Caco-2 (cell line): Measurements from ENCODE around the gene RGS6. TPM values are rescaled to one million over a fixed set of nuclear protein-coding genes. Genes with fewer than 3 reads are reported as not detected.

Source experiments
- BruUV-seq: library from RNA; stranded (reverse); fragments of 400-500 nt; replicated peaks from 2 replicates; lab custom pipeline; 2021; lab: Mats Ljungman, UMichigan
- CTCF ChIA-PET: fragments of 300-600 bp; sonication (Branson Sonifier 250); formaldehyde crosslinking; loops from one replicate; lab custom pipeline; 2022; ENCODE audit warnings: antibody characterized with exemption; lab: Charles Lee
- POLR2A ChIA-PET: fragments of 300-600 bp; sonication (Branson Sonifier 250); formaldehyde crosslinking; loops from one replicate; lab custom pipeline; 2022; ENCODE audit warnings: antibody characterized with exemption; lab: Charles Lee
- DNase-seq, 2 experiments: peaks; one replicate each; pipeline versions ENCODE4 v3.0.0 to v3.0.0-alpha.2; 2020 to 2022
- H3K27me3 ChIP-seq: replicated peaks from 2 replicates; pipeline ENCODE4 v1.6.0; 2011; ENCODE audit warnings: low read length; ENCODE audit not compliant: control insufficient read depth, insufficient read depth
- H3K36me3 ChIP-seq: 2 replicates; pipeline ENCODE4 v1.5.1; 2011; ENCODE audit warnings: low read length; ENCODE audit not compliant: control insufficient read depth, insufficient read depth
- H3K4me1 ChIP-seq: fragments of 250-450 bp; sonication (Bioruptor Pico); 2 replicates; pipeline ENCODE4 v1.5.1; 2020; ENCODE audit warnings: mild to moderate bottlenecking
- H3K4me3 ChIP-seq: 2 replicates; pipeline ENCODE4 v1.5.1; 2011; ENCODE audit warnings: low read depth, mild to moderate bottlenecking, control low read depth, low read length
- H3K9me3 ChIP-seq: fragments of 250-450 bp; sonication (Bioruptor Pico); 2 replicates; pipeline ENCODE4 v1.5.1; 2020; ENCODE audit warnings: mild to moderate bottlenecking, moderate library complexity
- H3K27ac Mint-ChIP-seq: one replicate; pipeline ENCODE4 v1.8.0; 2022; ENCODE audit warnings: mixed read lengths; ENCODE audit not compliant: unreplicated experiment
- H3K27me3 Mint-ChIP-seq: one replicate; pipeline ENCODE4 v1.8.0; 2022; ENCODE audit warnings: mixed read lengths; ENCODE audit not compliant: insufficient read depth, unreplicated experiment
- H3K36me3 Mint-ChIP-seq: one replicate; pipeline ENCODE4 v1.8.0; 2022; ENCODE audit warnings: mild to moderate bottlenecking, mixed read lengths; ENCODE audit not compliant: insufficient read depth, unreplicated experiment
- H3K4me1 Mint-ChIP-seq: one replicate; pipeline ENCODE4 v1.8.0; 2022; ENCODE audit warnings: low read depth, mixed read lengths; ENCODE audit not compliant: unreplicated experiment
- H3K4me3 Mint-ChIP-seq: one replicate; pipeline ENCODE4 v1.8.0; 2022; ENCODE audit warnings: mild to moderate bottlenecking, moderate library complexity, mixed read lengths; ENCODE audit not compliant: unreplicated experiment
- H3K9me3 Mint-ChIP-seq: one replicate; pipeline ENCODE4 v1.8.0; 2022; ENCODE audit warnings: mixed read lengths; ENCODE audit not compliant: unreplicated experiment
- intact Hi-C: fragments of 100-400 bp; cut with micrococcal nuclease; formaldehyde crosslinking; loops from one replicate; pipeline ENCODE4 v1.10.0; 2022; ENCODE audit not compliant: unreplicated experiment
- total RNA-seq: library from RNA; stranded (reverse); gene quantifications from 2 replicates; pipeline ENCODE4 v1.2.3, GENCODE V29; 2022
- TF ChIP-seq, protein P1 (sequence below), 2 experiments: fragments of 200-600 bp in 1 of 2; IDR thresholded peaks; 1 replicate in 1 of 2; 2 replicates in 1 of 2; pipeline versions ENCODE4 v1.5.1 to v1.8.0; 2011 to 2022; ENCODE audit warnings: antibody characterized with exemption in 1 of 2, control low read depth in 1 of 2, inconsistent platforms in 1 of 2, low read depth in 1 of 2, low read length in 1 of 2, mild to moderate bottlenecking in 1 of 2, moderate library complexity in 1 of 2; ENCODE audit not compliant: insufficient read depth in 1 of 2, severe bottlenecking in 1 of 2, unreplicated experiment in 1 of 2

The RGS6 gene
- total RNA-seq, 1 experiment from 2014 or later, result not detected

DNA sequence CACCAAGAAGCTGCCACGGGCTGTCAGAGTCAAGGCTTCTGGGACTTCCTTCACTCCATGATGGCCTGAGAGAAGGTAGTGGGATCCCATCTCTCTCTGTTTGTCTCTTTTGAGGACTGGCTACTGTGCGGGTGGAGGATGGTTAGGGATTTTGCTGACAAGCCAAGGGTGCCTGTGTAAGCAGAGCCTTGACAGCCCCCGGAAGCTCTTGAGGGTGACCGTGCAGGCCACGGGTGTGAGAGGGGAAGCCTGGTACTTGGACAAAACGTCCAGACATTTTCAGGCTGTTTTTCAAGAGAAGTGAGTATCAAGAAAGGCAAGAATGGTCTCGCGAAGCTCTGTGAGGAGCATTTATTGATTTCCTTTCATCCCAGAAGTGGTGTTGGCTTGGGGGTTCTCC lies 609.3 kb downstream of the RGS6 start:
- Histone ChIP-seq H3K4me3 (no peak overlapping the region), H3K36me3 (no peaks in the 10 kb centered on the region), H3K27me3 (no peaks in the 10 kb centered on the region; the same call in 1 of the 2 replicates), H3K9me3 (no peaks in the 10 kb centered on the region), H3K4me1 (no peaks in the 10 kb centered on the region)
- intact Hi-C loops, result no loop called here
- no TSS peak for BruUV-seq
- ChIA-PET POLR2A (no interaction called here), CTCF (no interaction called here)
- H3K4me3 Mint-ChIP-seq, result no peak overlapping the region
- DNase-seq, result no peak
- H3K9me3 Mint-ChIP-seq, result no peaks in the 10 kb centered on the region
- peaks cover 28% of the 10 kb centered on the region for H3K27me3 Mint-ChIP-seq
- H3K4me1 Mint-ChIP-seq, result no peaks in the 10 kb centered on the region
- H3K27ac Mint-ChIP-seq, result no peak overlapping the region
- no peaks in the 10 kb centered on the region for H3K36me3 Mint-ChIP-seq
- TF ChIP-seq, protein P1, sequence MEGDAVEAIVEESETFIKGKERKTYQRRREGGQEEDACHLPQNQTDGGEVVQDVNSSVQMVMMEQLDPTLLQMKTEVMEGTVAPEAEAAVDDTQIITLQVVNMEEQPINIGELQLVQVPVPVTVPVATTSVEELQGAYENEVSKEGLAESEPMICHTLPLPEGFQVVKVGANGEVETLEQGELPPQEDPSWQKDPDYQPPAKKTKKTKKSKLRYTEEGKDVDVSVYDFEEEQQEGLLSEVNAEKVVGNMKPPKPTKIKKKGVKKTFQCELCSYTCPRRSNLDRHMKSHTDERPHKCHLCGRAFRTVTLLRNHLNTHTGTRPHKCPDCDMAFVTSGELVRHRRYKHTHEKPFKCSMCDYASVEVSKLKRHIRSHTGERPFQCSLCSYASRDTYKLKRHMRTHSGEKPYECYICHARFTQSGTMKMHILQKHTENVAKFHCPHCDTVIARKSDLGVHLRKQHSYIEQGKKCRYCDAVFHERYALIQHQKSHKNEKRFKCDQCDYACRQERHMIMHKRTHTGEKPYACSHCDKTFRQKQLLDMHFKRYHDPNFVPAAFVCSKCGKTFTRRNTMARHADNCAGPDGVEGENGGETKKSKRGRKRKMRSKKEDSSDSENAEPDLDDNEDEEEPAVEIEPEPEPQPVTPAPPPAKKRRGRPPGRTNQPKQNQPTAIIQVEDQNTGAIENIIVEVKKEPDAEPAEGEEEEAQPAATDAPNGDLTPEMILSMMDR (IDR thresholded peaks at IDR 0.05; ENCODE audit: insufficient read depth in 1 of 2, low read depth in 1 of 2, low read length in 1 of 2, severe bottlenecking in 1 of 2, unreplicated experiment in 1 of 2), result no peak

DNA sequence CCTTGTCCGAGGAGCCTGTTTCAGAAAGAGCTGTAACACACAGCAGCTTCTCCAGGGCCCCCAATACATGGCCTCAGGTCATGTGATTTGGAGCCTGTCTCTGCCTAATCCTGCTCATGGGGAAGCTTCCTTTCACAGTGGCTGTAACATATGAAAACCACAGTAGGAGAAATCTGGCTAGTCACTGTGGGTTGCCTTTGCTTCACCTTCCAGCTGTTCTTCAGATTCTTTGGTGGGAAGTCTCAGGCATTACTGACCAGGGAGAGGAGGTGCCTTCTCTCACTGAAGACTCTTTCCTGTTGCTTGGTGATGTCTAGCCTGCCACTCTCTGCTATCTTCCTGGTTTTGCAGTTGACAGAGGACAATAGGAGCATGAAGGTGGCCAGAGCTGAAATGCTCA lies 611.1 kb downstream of the RGS6 start:
- Mint-ChIP-seq H3K4me1 (no peaks in the 10 kb centered on the region), H3K9me3 (no peaks in the 10 kb centered on the region), H3K27ac (no peak overlapping the region), H3K36me3 (no peaks in the 10 kb centered on the region), H3K4me3 (no peak overlapping the region), H3K27me3 (peaks cover 30% of the 10 kb centered on the region)
- ChIA-PET POLR2A (no interaction called here), CTCF (no interaction called here)
- Histone ChIP-seq H3K4me1 (no peaks in the 10 kb centered on the region), H3K9me3 (no peaks in the 10 kb centered on the region), H3K36me3 (no peaks in the 10 kb centered on the region), H3K27me3 (no peaks in the 10 kb centered on the region; the same call in 1 of the 2 replicates), H3K4me3 (no peak overlapping the region)
- intact Hi-C loops, result no loop called here
- no TSS peak for BruUV-seq
- DNase-seq, result no peak
- TF ChIP-seq, protein P1 (IDR thresholded peaks at IDR 0.05; ENCODE audit: insufficient read depth in 1 of 2, low read depth in 1 of 2, low read length in 1 of 2, severe bottlenecking in 1 of 2, unreplicated experiment in 1 of 2), result no peak

DNA sequence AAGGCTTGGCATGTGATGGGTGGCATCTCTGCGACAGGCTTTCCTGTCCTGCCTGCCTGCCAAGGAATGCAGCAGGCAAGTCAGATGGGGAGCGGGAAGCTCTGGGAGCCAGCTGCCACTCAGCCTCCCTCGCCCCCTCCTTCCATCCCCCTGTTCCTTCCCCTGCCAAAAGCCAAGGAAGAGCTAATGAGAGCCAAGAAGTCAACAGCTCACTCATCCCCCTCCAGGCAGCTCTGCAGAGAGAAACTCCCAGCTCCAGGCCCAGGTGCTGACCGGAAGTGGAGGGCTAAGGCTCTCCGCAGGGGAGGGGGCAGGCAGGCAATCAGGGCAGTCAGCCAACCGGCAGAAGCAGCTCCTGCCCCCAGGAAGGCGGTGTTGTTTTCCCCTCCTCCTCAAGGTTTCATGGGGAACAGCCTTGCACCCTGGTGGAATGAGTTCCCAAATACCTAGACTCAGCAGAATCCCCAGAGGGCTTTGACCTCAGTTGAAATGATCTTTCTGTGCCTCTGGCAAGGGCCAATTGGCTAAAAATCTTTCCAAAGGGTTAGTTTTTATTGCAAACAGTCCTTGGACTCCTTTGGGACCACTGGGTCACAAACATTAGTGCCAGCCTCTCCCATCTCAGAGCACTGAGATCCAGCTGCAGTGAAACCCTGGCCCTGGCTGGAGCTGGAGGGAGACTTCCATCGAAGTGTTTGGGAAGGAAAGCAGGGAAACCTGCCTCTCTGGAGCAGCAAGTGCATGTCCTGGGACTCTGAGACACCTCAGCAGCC lies 612.6 kb downstream of the RGS6 start:
- Mint-ChIP-seq H3K4me3 (no peak overlapping the region), H3K27me3 (peaks cover 30% of the 10 kb centered on the region), H3K9me3 (no peaks in the 10 kb centered on the region), H3K36me3 (no peaks in the 10 kb centered on the region), H3K4me1 (no peaks in the 10 kb centered on the region), H3K27ac (no peak overlapping the region)
- no peaks in the 10 kb centered on the region for H3K36me3 ChIP-seq
- DNase-seq, result no peak
- no peaks in the 10 kb centered on the region for H3K4me1 ChIP-seq
- no peak overlapping the region for H3K4me3 ChIP-seq
- CTCF ChIA-PET, result no interaction called here
- no peaks in the 10 kb centered on the region for H3K9me3 ChIP-seq
- POLR2A ChIA-PET, result no interaction called here
- no TSS peak for BruUV-seq
- intact Hi-C loops, result no loop called here
- TF ChIP-seq, protein P1 (IDR thresholded peaks at IDR 0.05; ENCODE audit: insufficient read depth in 1 of 2, low read depth in 1 of 2, low read length in 1 of 2, severe bottlenecking in 1 of 2, unreplicated experiment in 1 of 2), result no peak
- H3K27me3 ChIP-seq, result no peaks in the 10 kb centered on the region; the same call in 1 of the 2 replicates
